ENCODE data around the gene TBL3. TPM values are rescaled to one million over a fixed set of nuclear protein-coding genes. Genes with fewer than 3 reads are reported as not detected.
"Not testable (repeated sequence)": the region's sequence is repeated elsewhere in the genome, so short reads cannot be mapped to it uniquely, and the experiment has no call there.

TBL3 gene
- total and polyA plus RNA-seq, 7 donors: 31.5 to 78.0 (median 41.8) TPM

DNA sequence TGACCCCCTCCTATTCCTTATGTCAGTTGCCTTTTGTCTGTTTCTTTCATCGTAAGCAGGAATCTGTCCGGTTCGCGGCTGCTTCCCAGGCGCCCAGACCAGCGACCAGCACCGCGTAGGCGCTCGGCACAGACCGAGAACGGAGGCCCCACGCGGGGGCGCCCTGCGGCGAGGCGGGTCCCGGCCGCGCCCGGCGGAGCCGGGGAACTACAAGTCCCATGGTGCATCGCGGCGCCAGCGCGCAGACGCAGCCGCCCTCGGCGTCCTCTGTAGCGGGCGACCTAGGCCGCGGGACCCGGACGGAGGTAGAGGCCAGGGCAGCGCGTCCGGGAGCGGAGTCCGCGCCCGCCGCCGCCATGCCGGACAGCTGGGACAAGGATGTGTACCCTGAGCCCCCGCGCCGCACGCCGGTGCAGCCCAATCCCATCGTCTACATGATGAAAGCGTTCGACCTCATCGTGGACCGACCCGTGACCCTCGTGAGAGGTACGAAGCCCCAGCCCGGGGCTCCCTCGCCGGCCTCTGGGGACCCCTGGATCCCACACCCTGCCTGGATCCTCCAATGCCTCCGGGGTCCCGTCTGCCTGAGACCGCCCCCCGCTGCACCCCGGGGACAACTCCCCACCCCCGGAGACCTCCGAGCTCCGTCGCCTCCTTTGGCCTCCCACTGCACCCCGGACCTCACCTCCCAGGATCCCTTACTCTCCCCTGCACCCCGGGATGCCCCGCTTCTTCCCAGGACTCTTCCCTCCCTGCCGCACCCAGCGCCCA lies 12.4 kb upstream of the TBL3 start, which contains the start of gene NDUFB10:
Gene NDUFB10, plus strand, starts transcription at position 270 of the 771 bp plus-strand sequence. Its CDS starts 87 bp downstream, at position 357.
- peak; percentile 94 to 97 for DNase-seq
- no peaks in the 10 kb centered on the region for H3K27me3 ChIP-seq (ENCODE audit: insufficient read depth in 3 of 3, low read length in 2 of 3)
- TF ChIP-seq, protein P1, sequence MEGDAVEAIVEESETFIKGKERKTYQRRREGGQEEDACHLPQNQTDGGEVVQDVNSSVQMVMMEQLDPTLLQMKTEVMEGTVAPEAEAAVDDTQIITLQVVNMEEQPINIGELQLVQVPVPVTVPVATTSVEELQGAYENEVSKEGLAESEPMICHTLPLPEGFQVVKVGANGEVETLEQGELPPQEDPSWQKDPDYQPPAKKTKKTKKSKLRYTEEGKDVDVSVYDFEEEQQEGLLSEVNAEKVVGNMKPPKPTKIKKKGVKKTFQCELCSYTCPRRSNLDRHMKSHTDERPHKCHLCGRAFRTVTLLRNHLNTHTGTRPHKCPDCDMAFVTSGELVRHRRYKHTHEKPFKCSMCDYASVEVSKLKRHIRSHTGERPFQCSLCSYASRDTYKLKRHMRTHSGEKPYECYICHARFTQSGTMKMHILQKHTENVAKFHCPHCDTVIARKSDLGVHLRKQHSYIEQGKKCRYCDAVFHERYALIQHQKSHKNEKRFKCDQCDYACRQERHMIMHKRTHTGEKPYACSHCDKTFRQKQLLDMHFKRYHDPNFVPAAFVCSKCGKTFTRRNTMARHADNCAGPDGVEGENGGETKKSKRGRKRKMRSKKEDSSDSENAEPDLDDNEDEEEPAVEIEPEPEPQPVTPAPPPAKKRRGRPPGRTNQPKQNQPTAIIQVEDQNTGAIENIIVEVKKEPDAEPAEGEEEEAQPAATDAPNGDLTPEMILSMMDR (IDR thresholded peaks at IDR 0.05): peak; percentile 71
- H3K4me3 ChIP-seq: peak within 1 kb of the TSS; percentile 92
- intact Hi-C loops (cut with DNase I): no loop called here
- peaks cover 0 to 32% of the 10 kb centered on the region in 2 donors for H3K36me3 ChIP-seq (ENCODE audit: insufficient read depth in 1 of 2, low read depth in 1 of 2)
- peaks cover 27% of the 10 kb centered on the region for H3K4me1 ChIP-seq
- 1% methylated on average over 70 to 79 of the region's 79 CpGs for WGBS, 3 donors
- peak within 1 kb of the TSS; percentile 87 for H3K27ac ChIP-seq
- peak; percentile 85 to 89 (median 87) for ATAC-seq
- no peaks in the 10 kb centered on the region for H3K9me3 ChIP-seq

DNA sequence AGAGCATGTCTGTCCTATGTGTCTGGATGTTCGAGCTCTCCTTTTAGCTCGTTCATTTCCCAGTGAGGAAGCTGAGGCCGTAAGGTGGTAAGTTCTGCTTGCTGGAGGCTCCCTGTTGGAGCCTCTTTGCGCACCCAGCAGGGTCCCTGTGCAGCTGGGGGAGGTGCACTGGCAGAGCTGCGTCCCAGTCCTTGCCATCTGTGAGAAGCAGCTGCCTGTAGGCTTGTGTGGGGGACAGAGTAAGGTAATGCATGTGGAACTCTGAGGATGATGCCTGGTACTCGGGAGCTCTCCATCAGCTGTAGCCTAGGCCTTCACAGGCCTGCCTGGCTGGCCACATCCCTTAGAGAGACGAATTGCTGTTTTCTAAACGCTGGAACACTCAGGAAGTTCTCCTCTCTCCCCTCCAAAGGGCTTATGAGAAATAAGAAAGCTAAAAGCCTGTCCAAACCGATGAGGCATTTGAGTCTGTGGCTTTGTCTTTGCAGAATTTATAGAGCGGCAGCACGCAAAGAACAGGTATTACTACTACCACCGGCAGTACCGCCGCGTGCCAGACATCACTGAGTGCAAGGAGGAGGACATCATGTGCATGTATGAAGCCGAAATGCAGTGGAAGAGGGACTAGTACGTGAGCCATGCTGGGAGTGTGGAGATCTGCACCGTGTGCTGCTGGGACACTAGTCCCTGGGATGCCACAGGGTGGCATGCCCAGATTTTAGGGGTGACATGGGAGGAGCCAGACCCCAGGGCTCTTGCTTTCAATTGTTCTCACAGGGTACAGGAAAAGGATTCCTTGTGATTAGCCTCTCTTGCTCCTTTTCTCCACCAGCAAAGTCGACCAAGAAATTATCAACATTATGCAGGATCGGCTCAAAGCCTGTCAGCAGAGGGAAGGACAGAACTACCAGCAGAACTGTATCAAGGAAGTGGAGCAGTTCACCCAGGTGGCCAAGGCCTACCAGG lies 10.9 kb upstream of the TBL3 start:
- intact Hi-C loops (cut with DNase I): no loop called here
- peak overlapping the region; percentile 92 for H3K4me3 ChIP-seq
- TF ChIP-seq, protein P1 (IDR thresholded peaks at IDR 0.05): no peak
- ATAC-seq (no peak), DNase-seq (no peak)
- WGBS, 3 donors: 40 to 49% (median 41%) methylated on average over 20 of the region's 20 CpGs
- peaks cover 0 to 32% of the 10 kb centered on the region in 2 donors for H3K36me3 ChIP-seq (ENCODE audit: insufficient read depth in 1 of 2, low read depth in 1 of 2)
- no peaks in the 10 kb centered on the region for H3K9me3 ChIP-seq
- H3K27me3 ChIP-seq (ENCODE audit: insufficient read depth in 3 of 3, low read length in 2 of 3): no peaks in the 10 kb centered on the region
- H3K27ac ChIP-seq: peak overlapping the region; percentile 87
- peaks cover 31% of the 10 kb centered on the region for H3K4me1 ChIP-seq

DNA sequence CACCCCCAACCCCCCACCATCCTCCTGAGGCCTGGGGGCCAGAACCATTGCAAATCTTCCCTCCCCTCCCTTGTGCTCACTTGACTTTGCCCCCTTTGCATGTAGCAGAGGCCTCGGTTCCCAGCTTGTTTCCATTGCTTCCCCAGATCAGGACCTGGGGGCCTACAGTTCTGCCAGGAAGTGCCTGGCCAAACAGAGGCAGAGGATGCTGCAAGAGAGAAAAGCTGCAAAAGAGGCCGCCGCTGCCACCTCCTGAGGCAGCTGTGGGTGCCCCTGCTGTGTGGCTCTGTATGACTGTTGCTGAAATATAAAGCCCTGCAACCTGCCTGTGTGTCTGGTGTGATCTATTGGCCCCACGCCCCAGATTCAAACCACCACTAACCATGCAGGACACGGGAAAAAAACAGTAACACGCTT lies 10.2 kb upstream of the TBL3 start:
- Histone ChIP-seq H3K9me3 (no peaks in the 10 kb centered on the region), H3K4me3 (no peak overlapping the region), H3K36me3 (ENCODE audit: insufficient read depth in 1 of 2, low read depth in 1 of 2) (peaks cover 0 to 32% of the 10 kb centered on the region in 2 donors), H3K27ac (no peak overlapping the region), H3K27me3 (ENCODE audit: insufficient read depth in 3 of 3, low read length in 2 of 3) (no peaks in the 10 kb centered on the region), H3K4me1 (peaks cover 34% of the 10 kb centered on the region)
- intact Hi-C loops (cut with DNase I): no loop called here
- 47 to 64% (median 52%) methylated on average over 6 of the region's 6 CpGs for WGBS, 3 donors
- no peak for DNase-seq
- TF ChIP-seq, protein P1 (IDR thresholded peaks at IDR 0.05): no peak
- ATAC-seq: no peak

DNA sequence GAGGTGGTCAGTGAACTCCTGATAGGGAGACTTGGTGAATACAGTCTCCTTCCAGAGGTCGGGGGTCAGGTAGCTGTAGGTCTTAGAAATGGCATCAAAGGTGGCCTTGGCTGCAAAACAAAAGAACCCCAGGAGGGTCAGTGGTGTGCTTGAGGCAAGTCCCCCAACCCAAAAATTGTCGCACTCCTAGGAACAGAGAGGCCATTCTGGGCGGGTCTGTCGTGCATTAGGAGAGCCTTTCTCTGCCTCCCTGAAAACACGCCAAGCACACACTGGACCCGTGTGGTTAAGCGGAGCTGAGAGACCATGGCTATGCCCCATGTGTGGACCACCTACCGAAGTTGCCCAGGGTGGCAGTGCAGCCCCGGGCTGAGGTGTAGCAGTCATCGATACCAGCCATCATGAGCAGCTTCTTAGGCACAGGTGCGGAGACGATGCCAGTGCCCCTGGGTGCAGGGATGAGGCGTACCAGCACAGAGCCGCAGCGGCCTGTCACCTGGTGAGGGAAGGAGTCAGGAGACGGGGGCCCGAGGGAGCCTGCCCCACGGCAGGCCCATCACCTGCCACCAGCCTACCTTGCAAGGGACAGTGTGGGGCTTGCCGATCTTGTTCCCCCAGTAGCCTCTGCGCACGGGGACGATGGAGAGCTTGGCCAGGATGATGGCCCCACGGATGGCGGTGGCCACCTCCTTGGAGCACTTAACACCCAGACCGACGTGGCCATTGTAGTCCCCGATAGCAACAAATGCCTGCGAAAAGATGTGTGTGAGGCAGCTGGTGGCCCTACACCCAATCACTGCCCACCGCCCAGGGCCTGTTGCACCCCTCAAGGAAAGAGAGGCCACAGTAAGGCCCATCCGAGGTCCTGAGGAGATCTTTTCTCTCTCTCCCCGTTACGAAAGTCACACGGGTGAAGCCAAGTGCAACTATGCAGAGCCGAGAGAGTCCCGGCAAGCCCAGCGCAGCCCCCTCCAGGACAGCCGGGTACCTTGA lies 9.4 kb upstream of the TBL3 start:
- peaks cover 34% of the 10 kb centered on the region for H3K4me1 ChIP-seq
- ATAC-seq: not testable (repeated sequence)

More for the DNA sequence above, 9.4 kb upstream of the TBL3 start:
- H3K36me3 ChIP-seq (ENCODE audit: insufficient read depth in 1 of 2, low read depth in 1 of 2): peaks cover 0 to 32% of the 10 kb centered on the region in 2 donors
- intact Hi-C loops (cut with DNase I); H3K27ac ChIP-seq; DNase-seq; H3K9me3 ChIP-seq; H3K27me3 ChIP-seq (ENCODE audit: insufficient read depth in 3 of 3, low read length in 2 of 3): not testable (repeated sequence)
- 81 to 82% (median 81%) methylated on average over 29 to 37 of the region's 37 CpGs for WGBS, 3 donors
- H3K4me3 ChIP-seq: peak overlapping the region; percentile 78
